K562 (cell line): ENCODE results near the gene PACC1. TPM values are rescaled to one million over a fixed set of nuclear protein-coding genes. Genes with fewer than 3 reads are reported as not detected.
A peak's percentile ranks its signal among the peaks of the same experiment; 100 is the strongest.

Source experiments
- ATF7 ChIP-seq: fragments of 450-650 bp; IDR thresholded peaks from 2 replicates; pipeline ENCODE4 v1.7.1; 2014; ENCODE audit warnings: mild to moderate bottlenecking, moderate library complexity
- HNRNPH1 ChIP-seq: fragments of 200-400 bp; formaldehyde crosslinking; optimal IDR thresholded peaks from 2 replicates; pipeline ENCODE3; 2017; ENCODE audit warnings: low read depth, mild to moderate bottlenecking, low read length, moderate library complexity
- KLF13 ChIP-seq: fragments of 450-650 bp; IDR thresholded peaks from 2 replicates; pipeline ENCODE4 v1.6.1; 2016; ENCODE audit warnings: missing genetic modification characterization, low read depth, mild to moderate bottlenecking, missing compliant biosample characterization, moderate library complexity, borderline replicate concordance
- MAZ ChIP-seq, 2 experiments: fragments of 450-650 bp in 1 of 2; sonication (generic) in 1 of 2; formaldehyde crosslinking; IDR thresholded peaks in 1 of 2; conservative IDR thresholded peaks in 1 of 2; 2 replicates each; pipeline versions ENCODE4 v1.4.0 to v1.5.0; 2020; ENCODE audit warnings: mild to moderate bottlenecking in 1 of 2, missing genetic modification reagents in 1 of 2
- POLR2G ChIP-seq: fragments of 200-400 bp; formaldehyde crosslinking; IDR thresholded peaks from 2 replicates; pipeline ENCODE4 v1.6.1; 2017; ENCODE audit warnings: low read depth, mild to moderate bottlenecking, antibody characterized with exemption, low read length, moderate library complexity
- SP1 ChIP-seq: sonication (generic); formaldehyde crosslinking; IDR thresholded peaks from 2 replicates; pipeline ENCODE4 v1.8.1; 2022; ENCODE audit warnings: mild to moderate bottlenecking, missing genetic modification reagents
- TBL1XR1 ChIP-seq, 2 experiments: IDR thresholded peaks; 2 replicates each; pipeline ENCODE4 v1.6.1; 2012; ENCODE audit warnings: improper control_type of control experiment in 2 of 2, low read length in 2 of 2, mild to moderate bottlenecking in 1 of 2
- TCF3 ChIP-seq: sonication (generic); formaldehyde crosslinking; IDR thresholded peaks from 2 replicates; pipeline ENCODE4 v1.4.0; 2020; ENCODE audit warnings: mild to moderate bottlenecking, missing genetic modification reagents
- ZBTB7A ChIP-seq: IDR thresholded peaks from 2 replicates; pipeline ENCODE4 v1.6.1; 2011; ENCODE audit warnings: low read depth, mild to moderate bottlenecking, low read length, moderate library complexity, borderline replicate concordance; ENCODE audit not compliant: control insufficient read depth
- ZFX ChIP-seq: sonication (generic); formaldehyde crosslinking; IDR thresholded peaks from 2 replicates; pipeline ENCODE4 v1.8.0; 2022; ENCODE audit warnings: mild to moderate bottlenecking, missing genetic modification reagents, moderate library complexity
- polyA plus RNA-seq, 8 experiments: library from polyadenylated mRNA; depleted of rRNA in 4 of 8; stranded (reverse) in 5 of 8; unstranded in 3 of 8; fragments of >200 nt; fragmentation: Nextera tagmentation in 2 of 8; fragmentation: Illumina TruSeq in 1 of 8; extraction: Ambion mirVana in 2 of 8; extraction: Trizol in 1 of 8; gene quantifications; 2 replicates each; pipeline versions ENCODE4 v1.2.1 to v1.2.3, GENCODE V29; 2011 to 2014; ENCODE audit warnings: inconsistent platforms in 1 of 8, missing spikeins in 1 of 8
- total RNA-seq, 7 experiments: library from RNA; depleted of rRNA in 6 of 7; stranded (reverse); fragments of >200 nt in 6 of 7; fragmentation: Illumina TruSeq in 2 of 7; extraction: Trizol in 2 of 7; gene quantifications; 2 replicates each; pipeline versions ENCODE4 v1.2.1 to v1.2.3, GENCODE V29; 2011 to 2021; ENCODE audit warnings: low replicate concordance in 1 of 7
- TF ChIP-seq, protein P1 (sequence below): fragments of 450-650 bp; IDR thresholded peaks from 2 replicates; pipeline ENCODE4 v1.6.1; 2016; ENCODE audit warnings: low read depth, mild to moderate bottlenecking, moderate library complexity
- TF ChIP-seq, protein P2 (sequence below): fragments of 450-650 bp; formaldehyde crosslinking; conservative IDR thresholded peaks from 2 replicates; pipeline ENCODE4 v1.4.0; 2022; ENCODE audit warnings: mild to moderate bottlenecking, missing genetic modification characterization
- TF ChIP-seq, protein P3 (sequence below): fragments of 450-650 bp; IDR thresholded peaks from 2 replicates; pipeline ENCODE4 v1.6.1; 2016; ENCODE audit warnings: antibody characterized with exemption
- TF ChIP-seq, protein P4 (sequence below): IDR thresholded peaks from 2 replicates; pipeline ENCODE4 v1.6.1; 2014; ENCODE audit warnings: antibody characterized with exemption
- TF ChIP-seq, protein P5 (sequence below), 2 experiments: fragments of 450-650 bp; IDR thresholded peaks; 2 replicates each; pipeline ENCODE4 v1.6.1; 2018; ENCODE audit warnings: mild to moderate bottlenecking in 2 of 2, low read depth in 1 of 2; ENCODE audit not compliant: partially characterized antibody in 2 of 2

The PACC1 gene
- total and polyA plus RNA-seq, 9 of the 15 experiments (the other 6 are each of a cell fraction or from before 2014, with no cell fraction given): 7.1 to 19.3 (median 14.9) TPM

DNA sequence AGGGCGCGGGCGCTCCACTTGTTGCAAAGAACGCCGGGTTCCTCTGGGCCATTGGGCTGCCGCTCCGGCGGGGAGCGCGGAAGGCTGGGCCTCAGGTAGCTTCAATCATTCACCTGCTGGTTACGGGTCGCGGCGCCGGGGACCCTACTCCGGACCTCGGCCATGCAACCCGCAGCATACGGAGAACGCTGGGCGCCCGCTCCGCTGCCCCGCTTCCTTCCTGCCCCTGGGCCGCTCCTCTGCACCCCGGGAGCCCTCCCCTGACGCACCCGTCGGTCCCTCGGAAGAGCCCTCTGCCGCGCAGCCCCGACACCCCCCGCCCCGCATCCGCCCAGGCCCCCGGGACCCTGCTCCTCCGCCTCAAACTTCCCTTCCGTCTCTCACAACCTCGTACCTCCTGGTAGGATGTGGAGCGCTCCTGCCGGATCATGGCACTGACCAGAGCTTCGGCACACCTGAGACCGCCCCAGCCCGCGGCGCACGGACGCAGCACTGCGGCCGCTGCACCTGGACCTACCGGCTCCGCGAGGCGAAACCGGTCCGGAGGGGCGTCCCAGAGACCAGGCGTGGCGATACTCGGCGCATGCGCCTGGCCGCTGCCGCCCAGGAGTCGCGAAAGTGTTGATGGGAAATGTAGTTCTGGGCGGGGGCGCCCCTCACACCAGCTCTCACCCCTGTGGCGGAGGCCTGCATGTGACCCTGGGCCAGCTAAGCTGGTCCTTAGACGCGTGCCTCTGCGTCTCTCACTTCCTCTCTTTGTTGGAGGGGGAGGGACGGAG lies at the start of gene PACC1 (continued):
- TF ChIP-seq SP1 (CRISPR knock-in tag) (peak; percentile 89), ATF7 (peak; percentile 55), TBL1XR1 (IDR thresholded peaks at IDR 0.05; ENCODE audit: low read length in 2 of 2) (no peak), KLF13 (peak; percentile 60; the same call in 1 of the 2 replicates), HNRNPH1 (no peak), TCF3 (CRISPR knock-in tag) (peak; percentile 59; the same call in 1 of the 2 replicates), ZBTB7A (peak; percentile 94; the same call in 1 of the 2 replicates), POLR2G (peak; percentile 86), MAZ (CRISPR knock-in tag; conservative IDR thresholded peaks at IDR 0.05 in 1 of 2, IDR thresholded peaks at IDR 0.05 in 1 of 2) (peak; percentile 35 to 81), ZFX (CRISPR knock-in tag) (peak; percentile 89)
- TF ChIP-seq, protein P1, sequence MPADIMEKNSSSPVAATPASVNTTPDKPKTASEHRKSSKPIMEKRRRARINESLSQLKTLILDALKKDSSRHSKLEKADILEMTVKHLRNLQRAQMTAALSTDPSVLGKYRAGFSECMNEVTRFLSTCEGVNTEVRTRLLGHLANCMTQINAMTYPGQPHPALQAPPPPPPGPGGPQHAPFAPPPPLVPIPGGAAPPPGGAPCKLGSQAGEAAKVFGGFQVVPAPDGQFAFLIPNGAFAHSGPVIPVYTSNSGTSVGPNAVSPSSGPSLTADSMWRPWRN: peak; percentile 91
- TF ChIP-seq, protein P2, sequence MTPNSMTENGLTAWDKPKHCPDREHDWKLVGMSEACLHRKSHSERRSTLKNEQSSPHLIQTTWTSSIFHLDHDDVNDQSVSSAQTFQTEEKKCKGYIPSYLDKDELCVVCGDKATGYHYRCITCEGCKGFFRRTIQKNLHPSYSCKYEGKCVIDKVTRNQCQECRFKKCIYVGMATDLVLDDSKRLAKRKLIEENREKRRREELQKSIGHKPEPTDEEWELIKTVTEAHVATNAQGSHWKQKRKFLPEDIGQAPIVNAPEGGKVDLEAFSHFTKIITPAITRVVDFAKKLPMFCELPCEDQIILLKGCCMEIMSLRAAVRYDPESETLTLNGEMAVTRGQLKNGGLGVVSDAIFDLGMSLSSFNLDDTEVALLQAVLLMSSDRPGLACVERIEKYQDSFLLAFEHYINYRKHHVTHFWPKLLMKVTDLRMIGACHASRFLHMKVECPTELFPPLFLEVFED (CRISPR knock-in tag): 0 out of 2 replicates have a peak, but pooled peaks have one; percentile 28
- TF ChIP-seq, protein P3, sequence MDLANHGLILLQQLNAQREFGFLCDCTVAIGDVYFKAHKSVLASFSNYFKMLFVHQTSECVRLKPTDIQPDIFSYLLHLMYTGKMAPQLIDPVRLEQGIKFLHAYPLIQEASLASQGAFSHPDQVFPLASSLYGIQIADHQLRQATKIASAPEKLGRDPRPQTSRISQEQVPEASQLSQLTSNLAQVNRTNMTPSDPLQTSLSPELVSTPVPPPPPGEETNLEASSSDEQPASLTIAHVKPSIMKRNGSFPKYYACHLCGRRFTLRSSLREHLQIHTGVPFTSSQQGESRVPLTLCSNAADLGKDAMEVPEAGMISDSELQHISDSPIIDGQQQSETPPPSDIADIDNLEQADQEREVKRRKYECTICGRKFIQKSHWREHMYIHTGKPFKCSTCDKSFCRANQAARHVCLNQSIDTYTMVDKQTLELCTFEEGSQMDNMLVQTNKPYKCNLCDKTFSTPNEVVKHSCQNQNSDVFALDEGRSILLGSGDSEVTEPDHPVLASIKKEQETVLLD: peak; percentile 94
- TF ChIP-seq, protein P4, sequence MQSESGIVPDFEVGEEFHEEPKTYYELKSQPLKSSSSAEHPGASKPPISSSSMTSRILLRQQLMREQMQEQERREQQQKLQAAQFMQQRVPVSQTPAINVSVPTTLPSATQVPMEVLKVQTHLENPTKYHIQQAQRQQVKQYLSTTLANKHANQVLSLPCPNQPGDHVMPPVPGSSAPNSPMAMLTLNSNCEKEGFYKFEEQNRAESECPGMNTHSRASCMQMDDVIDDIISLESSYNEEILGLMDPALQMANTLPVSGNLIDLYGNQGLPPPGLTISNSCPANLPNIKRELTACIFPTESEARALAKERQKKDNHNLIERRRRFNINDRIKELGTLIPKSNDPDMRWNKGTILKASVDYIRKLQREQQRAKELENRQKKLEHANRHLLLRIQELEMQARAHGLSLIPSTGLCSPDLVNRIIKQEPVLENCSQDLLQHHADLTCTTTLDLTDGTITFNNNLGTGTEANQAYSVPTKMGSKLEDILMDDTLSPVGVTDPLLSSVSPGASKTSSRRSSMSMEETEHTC: peak; percentile 94
- TF ChIP-seq, protein P5, sequence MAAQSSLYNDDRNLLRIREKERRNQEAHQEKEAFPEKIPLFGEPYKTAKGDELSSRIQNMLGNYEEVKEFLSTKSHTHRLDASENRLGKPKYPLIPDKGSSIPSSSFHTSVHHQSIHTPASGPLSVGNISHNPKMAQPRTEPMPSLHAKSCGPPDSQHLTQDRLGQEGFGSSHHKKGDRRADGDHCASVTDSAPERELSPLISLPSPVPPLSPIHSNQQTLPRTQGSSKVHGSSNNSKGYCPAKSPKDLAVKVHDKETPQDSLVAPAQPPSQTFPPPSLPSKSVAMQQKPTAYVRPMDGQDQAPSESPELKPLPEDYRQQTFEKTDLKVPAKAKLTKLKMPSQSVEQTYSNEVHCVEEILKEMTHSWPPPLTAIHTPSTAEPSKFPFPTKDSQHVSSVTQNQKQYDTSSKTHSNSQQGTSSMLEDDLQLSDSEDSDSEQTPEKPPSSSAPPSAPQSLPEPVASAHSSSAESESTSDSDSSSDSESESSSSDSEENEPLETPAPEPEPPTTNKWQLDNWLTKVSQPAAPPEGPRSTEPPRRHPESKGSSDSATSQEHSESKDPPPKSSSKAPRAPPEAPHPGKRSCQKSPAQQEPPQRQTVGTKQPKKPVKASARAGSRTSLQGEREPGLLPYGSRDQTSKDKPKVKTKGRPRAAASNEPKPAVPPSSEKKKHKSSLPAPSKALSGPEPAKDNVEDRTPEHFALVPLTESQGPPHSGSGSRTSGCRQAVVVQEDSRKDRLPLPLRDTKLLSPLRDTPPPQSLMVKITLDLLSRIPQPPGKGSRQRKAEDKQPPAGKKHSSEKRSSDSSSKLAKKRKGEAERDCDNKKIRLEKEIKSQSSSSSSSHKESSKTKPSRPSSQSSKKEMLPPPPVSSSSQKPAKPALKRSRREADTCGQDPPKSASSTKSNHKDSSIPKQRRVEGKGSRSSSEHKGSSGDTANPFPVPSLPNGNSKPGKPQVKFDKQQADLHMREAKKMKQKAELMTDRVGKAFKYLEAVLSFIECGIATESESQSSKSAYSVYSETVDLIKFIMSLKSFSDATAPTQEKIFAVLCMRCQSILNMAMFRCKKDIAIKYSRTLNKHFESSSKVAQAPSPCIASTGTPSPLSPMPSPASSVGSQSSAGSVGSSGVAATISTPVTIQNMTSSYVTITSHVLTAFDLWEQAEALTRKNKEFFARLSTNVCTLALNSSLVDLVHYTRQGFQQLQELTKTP (IDR thresholded peaks at IDR 0.05; ENCODE audit: low read depth in 1 of 2, partially characterized antibody in 2 of 2): peak in 1 of 2 experiments; percentile 80
